Measurements from ENCODE around the gene CBLN3.

- no peak for TF ChIP-seq REST (IDR thresholded peaks at IDR 0.05)
- no peak for TF ChIP-seq CTCF (IDR thresholded peaks at IDR 0.05; ENCODE audit: low read depth, low read length, missing input control)
- no peak for TF ChIP-seq ATF3 (IDR thresholded peaks at IDR 0.05)
- TF ChIP-seq TAF1 (conservative IDR thresholded peaks at IDR 0.05): no peak
- no peak for TF ChIP-seq MAX (IDR thresholded peaks at IDR 0.05)
- TF ChIP-seq GABPA (IDR thresholded peaks at IDR 0.05 in 1 of 2, conservative IDR thresholded peaks at IDR 0.05 in 1 of 2): no peak
- TF ChIP-seq JUND (IDR thresholded peaks at IDR 0.05): no peak
These were observed 23.1 kb downstream of the CBLN3 start for GRCh38 chr14:24406416-24406815.
